SK-N-SH (cell line): Measurements from ENCODE around the gene SAP30. TPM values are rescaled to one million over a fixed set of nuclear protein-coding genes. Genes with fewer than 3 reads are reported as not detected.
A peak's percentile ranks its signal among the peaks of the same experiment; 100 is the strongest.

Experiments used
- CTCF ChIA-PET: fragments of 300-600, 350-600 bp; formaldehyde crosslinking; extraction: SDS; loops from one replicate; lab custom pipeline; 2021; lab: Yijun Ruan, JAX
- POLR2A ChIA-PET: fragments of 350-600 bp; sonication (Branson Sonifier 250); formaldehyde crosslinking; extraction: SDS; loops from one replicate; lab custom pipeline; 2020; ENCODE audit warnings: antibody characterized with exemption, inconsistent platforms; lab: Yijun Ruan, JAX
- DNase-seq: peaks from one replicate; pipeline ENCODE4 v3.0.0; 2012
- H2AFZ ChIP-seq: fragments of 200-600 bp; sonication (generic); 2 replicates; pipeline ENCODE4 v1.8.1; 2016; ENCODE audit warnings: antibody characterized with exemption, mild to moderate bottlenecking, low read depth
- H3F3A ChIP-seq: fragments of 200-600 bp; sonication (generic); replicated peaks from 2 replicates; pipeline ENCODE3; 2016; ENCODE audit warnings: antibody characterized with exemption, mild to moderate bottlenecking; ENCODE audit not compliant: insufficient read depth
- H3K27ac ChIP-seq, 2 experiments: fragments of 200-500 bp in 1 of 2; fragments of 200-600 bp in 1 of 2; sonication (Bioruptor generic) in 1 of 2; sonication (generic), shearing (Covaris generic) in 1 of 2; 2 replicates each; pipeline versions ENCODE4 v1.5.1 to v1.6.1; 2014 to 2016; ENCODE audit warnings: low read depth in 2 of 2, inconsistent platforms in 1 of 2, low read length in 1 of 2, mild to moderate bottlenecking in 1 of 2, mixed read lengths in 1 of 2
- H3K27me3 ChIP-seq: fragments of 200-600 bp; sonication (generic), shearing (Covaris generic); 2 replicates; pipeline ENCODE4 v1.6.1; 2016; ENCODE audit warnings: mixed run types; ENCODE audit not compliant: insufficient read depth
- H3K36me3 ChIP-seq, 2 experiments: fragments of 200-500 bp in 1 of 2; fragments of 200-600 bp in 1 of 2; sonication (Bioruptor generic) in 1 of 2; sonication (generic) in 1 of 2; replicated peaks in 1 of 2; 2 replicates each; pipeline versions ENCODE3 to v1.5.1; 2014 to 2016; ENCODE audit warnings: low read length in 1 of 2, mild to moderate bottlenecking in 1 of 2; ENCODE audit not compliant: insufficient read depth in 2 of 2, control insufficient read depth in 1 of 2
- H3K4me1 ChIP-seq, 2 experiments: fragments of 200-500 bp in 1 of 2; fragments of 200-600 bp in 1 of 2; sonication (Bioruptor generic) in 1 of 2; sonication (generic), shearing (Covaris generic) in 1 of 2; 2 replicates each; pipeline versions ENCODE4 v1.5.1 to v1.6.1; 2014 to 2016; ENCODE audit warnings: low read depth in 1 of 2, low read length in 1 of 2, mixed run types in 1 of 2; ENCODE audit not compliant: insufficient read depth in 2 of 2, control insufficient read depth in 1 of 2
- H3K4me2 ChIP-seq: fragments of 200-600 bp; sonication (generic), shearing (Covaris generic); 2 replicates; pipeline ENCODE4 v1.6.1; 2017; ENCODE audit warnings: mixed run types
- H3K4me3 ChIP-seq, 2 experiments: fragments of 200-500 bp in 1 of 2; fragments of 200-600 bp in 1 of 2; sonication (Bioruptor generic) in 1 of 2; sonication (generic), shearing (Covaris generic) in 1 of 2; 2 replicates each; pipeline versions ENCODE4 v1.5.1 to v1.8.1; 2014 to 2016; ENCODE audit warnings: low read depth in 2 of 2, inconsistent platforms in 1 of 2, low read length in 1 of 2, mild to moderate bottlenecking in 1 of 2, mixed read lengths in 1 of 2, moderate library complexity in 1 of 2
- H3K79me2 ChIP-seq: fragments of 200-600 bp; sonication (generic); 2 replicates; pipeline ENCODE4 v1.8.1; 2017; ENCODE audit warnings: mild to moderate bottlenecking; ENCODE audit not compliant: insufficient read depth
- H3K9ac ChIP-seq: fragments of 200-600 bp; sonication (generic); 2 replicates; pipeline ENCODE4 v1.6.1; 2017; ENCODE audit warnings: mixed run types
- H3K9me2 ChIP-seq: fragments of 200-600 bp; sonication (generic); 2 replicates; pipeline ENCODE4 v1.6.1; 2017; ENCODE audit warnings: mixed run types
- H3K9me3 ChIP-seq: fragments of 200-600 bp; sonication (generic); 2 replicates; pipeline ENCODE4 v1.6.1; 2017; ENCODE audit warnings: mixed run types, mild to moderate bottlenecking, moderate library complexity
- H4K20me1 ChIP-seq: fragments of 200-600 bp; sonication (generic); 2 replicates; pipeline ENCODE4 v1.6.1; 2017; ENCODE audit warnings: mild to moderate bottlenecking, mixed run types; ENCODE audit not compliant: insufficient read depth
- CHD2 ChIP-seq: fragments of 150-350 bp; IDR thresholded peaks from 2 replicates; pipeline ENCODE4 v1.6.1; 2018; ENCODE audit warnings: low read length; ENCODE audit not compliant: partially characterized antibody
- CTCF ChIP-seq: fragments of 200-600 bp; sonication (generic); IDR thresholded peaks from 2 replicates; pipeline ENCODE4 v1.6.1; 2017; ENCODE audit warnings: antibody characterized with exemption, mild to moderate bottlenecking, moderate library complexity
- ELF1 ChIP-seq: IDR thresholded peaks from 2 replicates; pipeline ENCODE4 v1.4.0; 2012
- EZH2phosphoT487 ChIP-seq: fragments of 200-600 bp; sonication (generic); IDR thresholded peaks from 2 replicates; pipeline ENCODE4 v1.6.1; 2017; ENCODE audit warnings: low read depth, mixed run types, mild to moderate bottlenecking, antibody characterized with exemption, moderate library complexity, borderline replicate concordance
- FOSL2 ChIP-seq: IDR thresholded peaks from 2 replicates; pipeline ENCODE4 v1.4.0; 2012; ENCODE audit warnings: low read depth, mild to moderate bottlenecking, moderate library complexity, borderline replicate concordance
- FOXJ3 ChIP-seq: sonication (generic); formaldehyde crosslinking; IDR thresholded peaks from 2 replicates; pipeline ENCODE4 v1.5.1; 2020; ENCODE audit warnings: mild to moderate bottlenecking, missing genetic modification reagents
- FOXM1 ChIP-seq: IDR thresholded peaks from 2 replicates; pipeline ENCODE4 v1.4.0; 2012; ENCODE audit warnings: low read depth, mild to moderate bottlenecking
- MAX ChIP-seq: IDR thresholded peaks from 2 replicates; pipeline ENCODE4 v1.4.0; 2012; ENCODE audit warnings: low read depth
- NFIC ChIP-seq: IDR thresholded peaks from 2 replicates; pipeline ENCODE4 v1.4.0; 2012; ENCODE audit warnings: borderline replicate concordance
- PBX3 ChIP-seq: IDR thresholded peaks from 2 replicates; pipeline ENCODE4; 2012
- POLR2AphosphoS5 ChIP-seq: IDR thresholded peaks from 2 replicates; pipeline ENCODE4 v1.6.1; 2012; ENCODE audit warnings: low read depth, low read length
- RAD21 ChIP-seq: IDR thresholded peaks from 2 replicates; pipeline ENCODE4 v1.6.1; 2012; ENCODE audit warnings: mild to moderate bottlenecking, low read length
- REST ChIP-seq: IDR thresholded peaks from 2 replicates; pipeline ENCODE4 v1.6.1; 2012; ENCODE audit warnings: mild to moderate bottlenecking, low read depth, low read length, moderate library complexity
- SMC3 ChIP-seq: IDR thresholded peaks from 2 replicates; pipeline ENCODE4 v1.6.1; 2012; ENCODE audit warnings: low read depth, low read length, improper control_type of control experiment
- TAF1 ChIP-seq: IDR thresholded peaks from 2 replicates; pipeline ENCODE4 v1.6.1; 2012; ENCODE audit warnings: low read depth, mild to moderate bottlenecking, low read length, moderate library complexity, borderline replicate concordance
- TCF12 ChIP-seq: IDR thresholded peaks from 2 replicates; pipeline ENCODE4 v1.4.0; 2012
- YY1 ChIP-seq: IDR thresholded peaks from 2 replicates; pipeline ENCODE4 v1.4.0; 2012; ENCODE audit warnings: low read depth, mild to moderate bottlenecking
- WGBS: methylation state at CpG from one replicate; pipeline ENCODE4 v1.1.6; 2017; ENCODE audit warnings: low lambda C conversion rate; 5-methylcytosine and 5-hydroxymethylcytosine counted together
- polyA plus RNA-seq, 3 experiments: library from polyadenylated mRNA; depleted of rRNA; stranded (reverse); fragments of >200 nt; gene quantifications; 2 replicates each; pipeline ENCODE4 v1.2.3, GENCODE V29; 2012

Gene SAP30
- polyA plus RNA-seq, 1 of the 3 experiments (the other 2 are of a cell fraction) = 19.0 TPM

DNA sequence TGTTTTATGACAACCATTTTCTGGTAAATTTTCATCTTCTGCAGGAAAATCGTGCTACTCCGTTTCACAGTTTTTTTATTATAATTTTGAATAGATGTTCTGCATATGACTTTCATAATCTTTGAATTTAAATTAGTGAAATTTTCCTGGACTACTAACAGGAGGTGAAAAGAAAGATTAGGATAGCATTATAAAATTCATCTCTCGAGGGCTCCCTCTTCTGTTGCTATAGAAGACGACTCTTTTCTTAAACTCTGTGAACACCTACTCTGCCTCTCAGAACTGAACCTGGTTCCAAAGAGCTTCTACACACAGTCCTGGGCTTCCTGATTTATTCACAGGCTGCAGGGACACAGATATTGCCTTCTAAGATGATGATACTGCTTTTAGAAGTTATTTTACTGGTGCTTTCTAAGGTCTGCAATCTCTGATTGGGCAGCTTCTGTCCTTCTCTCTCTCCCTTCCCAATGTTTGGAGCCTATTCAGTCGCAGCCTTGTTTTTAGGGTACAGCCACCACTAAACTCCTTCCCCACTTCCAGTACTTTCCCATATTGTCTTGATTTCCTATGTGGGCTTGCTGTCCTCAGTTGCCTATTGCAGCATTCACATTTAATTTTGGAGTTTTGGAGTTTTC lies 10.1 kb upstream of the SAP30 start:
- H2AFZ ChIP-seq = peak overlapping the region; percentile 45; the same call in 1 of the 2 replicates
- no peak overlapping the region for H3K9ac ChIP-seq
- H3K4me1 ChIP-seq = peaks cover 2 to 3% of the 10 kb centered on the region in 2 experiments; a peak in 1 of 4 replicates
- H3K27me3 ChIP-seq = no peaks in the 10 kb centered on the region
- no peak overlapping the region for H3K4me2 ChIP-seq
- TF ChIP-seq CTCF (peak; percentile 48), FOSL2 (no peak), RAD21 (peak; percentile 42), MAX (no peak), SMC3 (peak; percentile 22; the same call in 1 of the 2 replicates), FOXJ3 (CRISPR knock-in tag) (no peak), FOXM1 (no peak), EZH2phosphoT487 (no peak), NFIC (no peak), ELF1 (no peak)
- H3K4me3 ChIP-seq = no peak overlapping the region
- H3K9me3 ChIP-seq = no peaks in the 10 kb centered on the region
- H3F3A ChIP-seq = peaks cover 4% of the 10 kb centered on the region
- ChIA-PET POLR2A (no interaction called here), CTCF (interaction anchor here (0.6 to 1.3 kb wide), 5 partner anchors 9 to 59 kb away, joined by 3 to 7 read pairs (median 3); no protein-coding TSS in a partner anchor)
- WGBS = 63% methylated on average over 5 of the region's 5 CpGs
- H3K9me2 ChIP-seq = no peaks in the 10 kb centered on the region
- H3K36me3 ChIP-seq = no peaks in the 10 kb centered on the region
- H4K20me1 ChIP-seq = no peaks in the 10 kb centered on the region
- DNase-seq = no peak
- H3K27ac ChIP-seq = no peak overlapping the region
- H3K79me2 ChIP-seq = no peaks in the 10 kb centered on the region

GRCh38 chr4:173362666-173363065 lies 8.1 kb upstream of the SAP30 start:
- H3K9me2 ChIP-seq = no peaks in the 10 kb centered on the region
- H3K9me3 ChIP-seq = no peaks in the 10 kb centered on the region
- no peaks in the 10 kb centered on the region for H3K79me2 ChIP-seq
- no peak overlapping the region for H3K4me2 ChIP-seq
- TF ChIP-seq TAF1 = no peak
- TF ChIP-seq FOXJ3 (CRISPR knock-in tag) = no peak
- TF ChIP-seq TCF12 = no peak
- TF ChIP-seq YY1 = no peak
- TF ChIP-seq REST = no peak
- no peak for TF ChIP-seq POLR2AphosphoS5
- TF ChIP-seq PBX3 = no peak
- TF ChIP-seq CHD2 = no peak
- H2AFZ ChIP-seq = no peak overlapping the region
- H4K20me1 ChIP-seq = no peaks in the 10 kb centered on the region
- no peaks in the 10 kb centered on the region for H3K36me3 ChIP-seq
- H3K4me1 ChIP-seq = peaks cover 4 to 6% of the 10 kb centered on the region in 2 experiments; a peak in 3 of 4 replicates
- no peak for DNase-seq
- WGBS = 94% methylated on average over 3 of the region's 3 CpGs
- no peak overlapping the region for H3K4me3 ChIP-seq
- no peak overlapping the region for H3K27ac ChIP-seq
- H3K27me3 ChIP-seq = no peaks in the 10 kb centered on the region
- peaks cover 12% of the 10 kb centered on the region for H3F3A ChIP-seq
- ChIA-PET CTCF (no interaction called here), POLR2A (no interaction called here)
- H3K9ac ChIP-seq = no peak overlapping the region
